Testis (tissue), 3 donors: ENCODE measurements around the gene HSPA1B. TPM values are rescaled to one million over a fixed set of nuclear protein-coding genes. Genes with fewer than 3 reads are reported as not detected.
"Not testable (repeated sequence)": the region's sequence is repeated elsewhere in the genome, so short reads cannot be mapped to it uniquely, and the experiment has no call there.

Source experiments
- DNase-seq: peaks from one replicate; pipeline ENCODE4 v3.0.0-alpha.2; 2019
- H3K27ac ChIP-seq, 2 donors: fragments of 200-600 bp; sonication (generic); one replicate each; pipeline ENCODE4 v1.5.1; 2019
- H3K27me3 ChIP-seq: fragments of 200-600 bp; sonication (generic); one replicate; pipeline ENCODE4 v1.5.1; 2019
- H3K36me3 ChIP-seq: fragments of 200-600 bp; sonication (generic); one replicate; pipeline ENCODE4 v1.5.1; 2017; ENCODE audit warnings: low read depth; ENCODE audit errors: missing control alignments
- H3K4me1 ChIP-seq: fragments of 200-600 bp; sonication (generic); one replicate; pipeline ENCODE4 v1.5.1; 2019
- H3K4me3 ChIP-seq, 2 donors: fragments of 200-600 bp; sonication (generic); one replicate each; pipeline ENCODE4 v1.5.1; 2017 to 2019
- H3K9me3 ChIP-seq: fragments of 200-600 bp; sonication (generic); one replicate; pipeline ENCODE4 v1.5.1; 2017
- CTCF ChIP-seq, 3 experiments: fragments of 450-650 bp in 2 of 3; fragments of 200-600 bp in 1 of 3; sonication (generic) in 1 of 3; IDR thresholded peaks; one replicate each; pipeline ENCODE4 v1.5.1; 2016 to 2019; ENCODE audit warnings: antibody characterized with exemption in 3 of 3, mild to moderate bottlenecking in 2 of 3, moderate library complexity in 1 of 3
- POLR2A ChIP-seq: fragments of 450-650 bp; IDR thresholded peaks from one replicate; pipeline ENCODE4 v1.6.1; 2017; ENCODE audit warnings: antibody characterized with exemption, mild to moderate bottlenecking, moderate library complexity
- WGBS, 2 donors: methylation state at CpG; one replicate each; pipeline ENCODE4 v1.1.5; 2018; 5-methylcytosine and 5-hydroxymethylcytosine counted together
- intact Hi-C: fragments of 100-400 bp; cut with DNase I; formaldehyde crosslinking; loops from one replicate; pipeline ENCODE4 v1.15.1; 2023; ENCODE audit warnings: low total_unique reads
- polyA plus RNA-seq: library from polyadenylated mRNA; stranded (reverse); fragments of 350-450 nt; fragmentation: Illumina TruSeq; extraction: RNeasy Lipid Tissue Mini Kit (QIAGEN cat#74804); gene quantifications from one replicate; pipeline ENCODE4 v1.2.3, GENCODE V29; 2014; ENCODE audit warnings: low read depth, low replicate concordance; ENCODE audit not compliant: insufficient read depth
- total RNA-seq, 2 donors: library from RNA; depleted of rRNA; stranded (reverse); fragments of >200 nt; gene quantifications; one replicate each; pipeline ENCODE4 v1.2.3, GENCODE V29; 2016

HSPA1B gene
- total and polyA plus RNA-seq, 3 donors from 2014 or later = 127 to 204 (median 167) TPM

GRCh38 chr6:31837369-31838113 lies 10.0 kb downstream of the HSPA1B start:
- no peaks in the 10 kb centered on the region for H3K9me3 ChIP-seq
- H3K36me3 ChIP-seq = no peaks in the 10 kb centered on the region
- intact Hi-C loops = no loop called here
- H3K4me3 ChIP-seq = no peak overlapping the region
- H3K4me1 ChIP-seq = peaks cover 20% of the 10 kb centered on the region
- peak overlapping the region in 1 of 2 donors; percentile 97 for H3K27ac ChIP-seq
- no peak for TF ChIP-seq CTCF (IDR thresholded peaks at IDR 0.05)
- no peak for TF ChIP-seq POLR2A
- DNase-seq = no peak
- WGBS, 2 donors = 45 to 56% methylated on average over 1 of the region's 1 CpG
- no peaks in the 10 kb centered on the region for H3K27me3 ChIP-seq

- WGBS, 2 donors = 89 to 91% methylated on average over 9 of the region's 9 CpGs
- H3K27me3 ChIP-seq, H3K36me3 ChIP-seq, H3K4me3 ChIP-seq, H3K27ac ChIP-seq, H3K9me3 ChIP-seq, DNase-seq, intact Hi-C loops: not testable (repeated sequence)
- H3K4me1 ChIP-seq = peaks cover 20% of the 10 kb centered on the region
Observed at GRCh38 chr6:31838114-31838553, 10.6 kb downstream of the HSPA1B start.

- TF ChIP-seq POLR2A (no peak), CTCF (IDR thresholded peaks at IDR 0.05) (no peak)
- Histone ChIP-seq H3K4me3 (no peak overlapping the region), H3K27ac (no peak overlapping the region), H3K9me3 (no peaks in the 10 kb centered on the region), H3K36me3 (no peaks in the 10 kb centered on the region), H3K4me1 (peaks cover 20% of the 10 kb centered on the region), H3K27me3 (no peaks in the 10 kb centered on the region)
- intact Hi-C loops = no loop called here
- 93 to 97% methylated on average over 3 of the region's 3 CpGs for WGBS, 2 donors
- DNase-seq = no peak
Observed at GRCh38 chr6:31838968-31839367, 11.4 kb downstream of the HSPA1B start.

DNA sequence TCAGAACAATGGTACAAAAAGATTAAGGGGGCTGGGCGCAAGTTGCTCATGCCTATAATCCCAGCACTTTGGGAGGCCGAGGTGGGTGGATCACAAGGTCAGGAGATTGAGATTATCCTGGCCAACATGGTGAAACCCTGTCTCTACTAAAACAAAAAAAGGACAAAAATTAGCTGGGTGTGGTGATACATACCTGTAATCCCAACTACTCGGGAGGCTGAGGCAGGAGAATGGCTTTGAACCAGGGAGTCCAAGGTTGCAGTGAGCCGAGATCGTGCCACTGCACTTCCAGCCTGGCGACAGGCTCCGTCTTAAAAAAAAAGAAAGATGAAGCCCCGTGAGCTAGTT lies 12.2 kb downstream of the HSPA1B start:
- 83% methylated on average over 8 of the region's 8 CpGs for WGBS, 2 donors
- H3K27me3 ChIP-seq, H3K36me3 ChIP-seq, H3K4me3 ChIP-seq, H3K27ac ChIP-seq, H3K9me3 ChIP-seq, intact Hi-C loops, DNase-seq: not testable (repeated sequence)
- H3K4me1 ChIP-seq = peaks cover 20% of the 10 kb centered on the region

DNA sequence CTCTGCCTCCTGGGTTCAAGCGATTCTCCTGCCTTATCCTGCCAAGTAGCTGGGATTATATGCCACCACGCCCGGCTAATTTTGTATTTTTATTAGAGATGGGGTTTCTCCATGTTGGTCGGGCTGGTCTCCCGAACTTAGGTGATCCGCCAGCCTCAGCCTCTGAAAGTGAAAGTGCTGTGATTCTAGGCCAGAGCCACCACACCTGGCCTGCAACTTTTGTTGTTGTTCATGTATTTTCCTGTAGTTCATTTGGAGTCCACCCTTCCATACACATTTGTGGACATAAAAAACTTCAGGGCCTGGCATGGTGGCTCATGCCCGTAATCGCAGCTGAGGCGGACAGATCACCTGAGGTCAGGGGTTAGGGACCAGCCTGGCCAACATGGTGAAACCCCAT lies 14.5 kb downstream of the HSPA1B start:
- no peak overlapping the region for H3K27ac ChIP-seq
- H3K9me3 ChIP-seq = no peaks in the 10 kb centered on the region
- no peak overlapping the region for H3K4me3 ChIP-seq
- intact Hi-C loops = no loop called here
- peaks cover 7% of the 10 kb centered on the region for H3K4me1 ChIP-seq
- 91% methylated on average over 9 of the region's 9 CpGs for WGBS, 2 donors
- TF ChIP-seq CTCF (IDR thresholded peaks at IDR 0.05) (no peak), POLR2A (no peak)
- DNase-seq = no peak
- H3K27me3 ChIP-seq = no peaks in the 10 kb centered on the region
- no peaks in the 10 kb centered on the region for H3K36me3 ChIP-seq

GRCh38 chr6:31844507-31844906 lies 17.0 kb downstream of the HSPA1B start:
- no peaks in the 10 kb centered on the region for H3K27me3 ChIP-seq
- TF ChIP-seq POLR2A (no peak), CTCF (IDR thresholded peaks at IDR 0.05) (no peak)
- 92 to 95% methylated on average over 3 of the region's 3 CpGs for WGBS, 2 donors
- no peak for DNase-seq
- H3K36me3 ChIP-seq = no peaks in the 10 kb centered on the region
- no peak overlapping the region for H3K27ac ChIP-seq
- H3K4me1 ChIP-seq = no peaks in the 10 kb centered on the region
- intact Hi-C loops = no loop called here
- no peak overlapping the region for H3K4me3 ChIP-seq
- no peaks in the 10 kb centered on the region for H3K9me3 ChIP-seq
